Gastroesophageal sphincter (tissue), 4 donors: ENCODE measurements around the gene GLT1D1. TPM values are rescaled to one million over a fixed set of nuclear protein-coding genes. Genes with fewer than 3 reads are reported as not detected.

Experiments used
- ATAC-seq: fragments of 150-250 bp; one replicate; pipeline ENCODE4 v1.9.1; 2016; ENCODE audit warnings: mild to moderate bottlenecking, moderate library complexity
- H3K27ac ChIP-seq, 4 donors: fragments of 200-600 bp; sonication (generic) in 3 of 4; 1 replicate in 3 of 4; 2 replicates in 1 of 4; pipeline ENCODE4 v1.5.1; 2016 to 2019
- H3K27me3 ChIP-seq: fragments of 200-600 bp; sonication (generic); one replicate; pipeline ENCODE4 v1.5.1; 2019
- H3K36me3 ChIP-seq, 2 donors: fragments of 200-600 bp; sonication (generic); one replicate each; pipeline ENCODE4 v1.5.1; 2019; ENCODE audit warnings: control low read depth in 1 of 2
- H3K4me1 ChIP-seq, 3 donors: fragments of 200-600 bp; sonication (generic); 1 replicate in 2 of 3; 2 replicates in 1 of 3; pipeline ENCODE4 v1.5.1; 2016 to 2019; ENCODE audit warnings: control low read depth in 2 of 3
- H3K4me3 ChIP-seq, 2 donors: fragments of 200-600 bp; sonication (generic); one replicate each; pipeline ENCODE4 v1.5.1; 2019; ENCODE audit warnings: mild to moderate bottlenecking in 1 of 2, moderate library complexity in 1 of 2
- H3K9me3 ChIP-seq, 3 donors: fragments of 200-600 bp; sonication (generic); one replicate each; pipeline ENCODE4 v1.5.1; 2017 to 2019; ENCODE audit warnings: control low read depth in 2 of 3
- EP300 ChIP-seq: sonication (generic); formaldehyde crosslinking; IDR thresholded peaks from one replicate; pipeline ENCODE4 v1.6.1; 2017; ENCODE audit warnings: antibody characterized with exemption, mild to moderate bottlenecking
- POLR2A ChIP-seq, 2 donors: fragments of 450-650 bp; IDR thresholded peaks; one replicate each; pipeline ENCODE4 v1.6.1; 2017; ENCODE audit warnings: antibody characterized with exemption in 2 of 2, mild to moderate bottlenecking in 2 of 2, moderate library complexity in 1 of 2
- POLR2AphosphoS5 ChIP-seq: sonication (generic); formaldehyde crosslinking; IDR thresholded peaks from one replicate; pipeline ENCODE4 v1.6.1; 2017; ENCODE audit warnings: antibody characterized with exemption
- WGBS, 2 donors: methylation state at CpG; one replicate each; pipeline ENCODE4 v1.1.5; 2018; ENCODE audit warnings: low coverage in 1 of 2; 5-methylcytosine and 5-hydroxymethylcytosine counted together
- total RNA-seq, 4 donors: library from RNA; depleted of rRNA; stranded (reverse); fragments of >200 nt; gene quantifications; one replicate each; pipeline ENCODE4 v1.1.0, GENCODE V29; 2016
- TF ChIP-seq, protein P1 (sequence below), 4 experiments: fragments of 200-600 bp in 2 of 4; fragments of 450-650 bp in 2 of 4; sonication (generic) in 1 of 4; IDR thresholded peaks; one replicate each; pipeline ENCODE4 v1.5.1; 2017 to 2019; ENCODE audit warnings: antibody characterized with exemption in 4 of 4, mild to moderate bottlenecking in 2 of 4, moderate library complexity in 2 of 4

GLT1D1 gene
- total RNA-seq, 4 donors from 2014 or later: 0.27 to 1.8 (median 0.47) TPM; not detected in 1

DNA sequence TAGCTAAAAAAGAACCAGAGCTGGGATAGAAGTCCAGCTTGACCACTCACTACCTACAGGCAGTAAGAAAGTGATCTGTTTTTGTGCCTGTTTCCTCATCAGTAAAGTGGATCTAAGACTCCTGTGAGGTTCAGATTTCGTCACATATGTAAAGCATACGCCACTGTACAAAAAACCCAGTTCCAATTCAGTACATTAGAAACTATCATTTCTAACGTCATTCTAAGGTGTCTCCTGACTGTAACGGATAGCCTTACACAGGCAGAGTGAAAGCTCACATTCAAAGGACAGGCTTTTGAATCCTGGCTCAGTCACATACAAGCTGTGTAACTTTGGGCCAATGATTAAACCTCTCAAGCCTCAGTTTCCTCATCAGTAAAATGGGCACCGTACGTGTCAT, 33.0 kb upstream of the GLT1D1 start:
- Histone ChIP-seq H3K27me3 (no peaks in the 10 kb centered on the region), H3K9me3 (no peaks in the 10 kb centered on the region), H3K4me1 (peaks cover 3 to 88% (median 47%) of the 10 kb centered on the region in 3 donors), H3K36me3 (peaks cover 0 to 12% of the 10 kb centered on the region in 2 donors), H3K4me3 (no peak overlapping the region), H3K27ac (peak overlapping the region in 3 of 4 donors; percentile 29 to 80 (median 78))
- no peak for ATAC-seq
- TF ChIP-seq POLR2A (IDR thresholded peaks at IDR 0.05): no peak
- TF ChIP-seq POLR2AphosphoS5: no peak
- TF ChIP-seq EP300: no peak
- TF ChIP-seq, protein P1, sequence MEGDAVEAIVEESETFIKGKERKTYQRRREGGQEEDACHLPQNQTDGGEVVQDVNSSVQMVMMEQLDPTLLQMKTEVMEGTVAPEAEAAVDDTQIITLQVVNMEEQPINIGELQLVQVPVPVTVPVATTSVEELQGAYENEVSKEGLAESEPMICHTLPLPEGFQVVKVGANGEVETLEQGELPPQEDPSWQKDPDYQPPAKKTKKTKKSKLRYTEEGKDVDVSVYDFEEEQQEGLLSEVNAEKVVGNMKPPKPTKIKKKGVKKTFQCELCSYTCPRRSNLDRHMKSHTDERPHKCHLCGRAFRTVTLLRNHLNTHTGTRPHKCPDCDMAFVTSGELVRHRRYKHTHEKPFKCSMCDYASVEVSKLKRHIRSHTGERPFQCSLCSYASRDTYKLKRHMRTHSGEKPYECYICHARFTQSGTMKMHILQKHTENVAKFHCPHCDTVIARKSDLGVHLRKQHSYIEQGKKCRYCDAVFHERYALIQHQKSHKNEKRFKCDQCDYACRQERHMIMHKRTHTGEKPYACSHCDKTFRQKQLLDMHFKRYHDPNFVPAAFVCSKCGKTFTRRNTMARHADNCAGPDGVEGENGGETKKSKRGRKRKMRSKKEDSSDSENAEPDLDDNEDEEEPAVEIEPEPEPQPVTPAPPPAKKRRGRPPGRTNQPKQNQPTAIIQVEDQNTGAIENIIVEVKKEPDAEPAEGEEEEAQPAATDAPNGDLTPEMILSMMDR (IDR thresholded peaks at IDR 0.05): no peak
- 90 to 97% methylated on average over 6 of the region's 6 CpGs for WGBS, 2 donors

DNA sequence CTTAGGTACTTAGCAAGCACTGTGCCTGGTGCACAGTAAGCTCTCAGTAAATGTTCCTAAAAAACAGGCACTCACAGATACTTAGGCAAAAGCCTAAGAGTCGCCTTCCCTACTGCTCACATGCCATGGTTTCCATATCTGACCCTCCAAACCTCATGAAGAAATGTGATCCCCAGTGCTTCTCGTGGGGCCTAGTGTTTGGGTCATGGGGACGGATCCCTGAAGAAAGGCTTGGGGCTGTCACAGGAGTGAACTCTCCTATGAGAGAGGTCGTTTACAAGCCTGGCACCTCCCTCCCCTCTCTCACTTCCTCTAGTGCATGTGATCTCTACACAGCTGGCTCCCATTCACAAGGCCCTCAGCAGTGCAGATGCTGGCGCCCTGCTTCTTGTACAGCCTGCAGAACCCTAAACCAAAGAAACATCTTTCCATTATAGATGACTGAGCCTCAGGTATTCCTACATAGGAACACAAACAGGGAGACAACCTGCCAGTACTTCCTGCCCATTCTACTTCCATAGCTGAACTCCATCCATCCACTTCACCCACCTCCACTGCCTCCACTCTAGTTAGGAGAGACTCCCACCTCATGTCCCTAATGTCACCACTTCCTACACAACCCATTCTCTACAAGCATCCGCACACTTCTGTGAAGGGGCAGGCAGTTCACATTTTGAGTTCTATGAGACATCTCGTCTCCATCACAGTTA, 32.4 kb upstream of the GLT1D1 start:
- H3K9me3 ChIP-seq: no peaks in the 10 kb centered on the region
- peaks cover 0 to 12% of the 10 kb centered on the region in 2 donors for H3K36me3 ChIP-seq
- WGBS, 2 donors: 69 to 74% methylated on average over 4 to 6 of the region's 7 CpGs
- H3K27ac ChIP-seq: peak overlapping the region in 3 of 4 donors; percentile 29 to 80 (median 78)
- no peak for ATAC-seq
- no peaks in the 10 kb centered on the region for H3K27me3 ChIP-seq
- peaks cover 3 to 82% (median 41%) of the 10 kb centered on the region in 3 donors for H3K4me1 ChIP-seq
- H3K4me3 ChIP-seq: no peak overlapping the region
- TF ChIP-seq, protein P1 (IDR thresholded peaks at IDR 0.05): no peak
- TF ChIP-seq POLR2AphosphoS5: no peak
- no peak for TF ChIP-seq EP300
- TF ChIP-seq POLR2A (IDR thresholded peaks at IDR 0.05): no peak

DNA sequence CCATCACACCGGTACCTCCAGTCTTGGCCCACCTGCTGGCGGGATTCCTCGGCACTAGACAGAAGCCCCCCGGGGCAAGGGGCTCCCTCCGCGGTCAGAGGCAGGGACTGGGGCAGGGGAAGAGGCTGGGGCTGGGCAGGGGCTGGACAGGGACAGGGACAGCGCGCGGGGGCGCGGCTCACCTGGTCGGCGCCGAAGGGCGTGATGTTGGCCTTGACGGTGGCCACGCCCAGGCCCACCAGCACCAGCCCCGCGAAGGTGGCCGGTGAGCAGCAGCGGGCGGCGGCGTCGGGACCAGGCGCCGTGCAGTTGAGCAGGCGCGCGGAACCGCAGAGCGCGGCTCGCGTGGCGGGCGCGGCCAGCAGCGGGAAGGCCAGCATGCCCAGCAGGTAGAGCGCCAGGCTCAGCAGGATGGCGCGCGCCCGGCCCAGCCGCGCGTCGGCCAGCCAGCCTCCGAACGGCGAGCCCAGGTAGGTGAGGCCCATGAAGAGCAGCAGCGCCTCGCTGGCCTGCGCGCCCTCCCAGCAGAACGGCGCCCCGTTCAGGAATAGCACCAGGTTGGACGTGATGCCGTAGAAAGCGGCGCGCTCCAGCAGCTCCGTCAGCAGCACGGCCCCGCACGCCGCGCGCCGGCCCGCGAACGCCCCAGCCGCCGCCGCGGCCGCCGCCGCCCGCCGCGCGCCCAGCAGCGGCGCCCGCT, 29.9 kb upstream of the GLT1D1 start:
- H3K36me3 ChIP-seq: peaks cover 0 to 17% of the 10 kb centered on the region in 2 donors
- peaks cover 0 to 5% (median 0%) of the 10 kb centered on the region in 3 donors for H3K9me3 ChIP-seq
- H3K4me3 ChIP-seq: peak overlapping the region; percentile 76 to 98
- no peaks in the 10 kb centered on the region for H3K27me3 ChIP-seq
- peak; percentile 55 for ATAC-seq
- no CpG with 5 or more reads among the region's 88 CpGs for WGBS, 2 donors
- H3K4me1 ChIP-seq: peaks cover 3 to 57% (median 24%) of the 10 kb centered on the region in 3 donors
- no peak for TF ChIP-seq POLR2AphosphoS5
- no peak for TF ChIP-seq EP300
- TF ChIP-seq, protein P1 (IDR thresholded peaks at IDR 0.05): no peak
- TF ChIP-seq POLR2A (IDR thresholded peaks at IDR 0.05): no peak
- H3K27ac ChIP-seq: peak overlapping the region; percentile 51 to 90 (median 86)

- Histone ChIP-seq H3K27ac (peak within 1 kb of the TSS; percentile 51 to 90 (median 86)), H3K36me3 (peaks cover 0 to 17% of the 10 kb centered on the region in 2 donors), H3K4me3 (peak within 1 kb of the TSS; percentile 76 to 98), H3K4me1 (peaks cover 3 to 49% (median 20%) of the 10 kb centered on the region in 3 donors), H3K27me3 (no peaks in the 10 kb centered on the region), H3K9me3 (peaks cover 0 to 5% (median 0%) of the 10 kb centered on the region in 3 donors)
- ATAC-seq: peak; percentile 97
- WGBS, 2 donors: 6 to 12% methylated on average over 15 to 16 of the region's 63 CpGs
- TF ChIP-seq EP300 (no peak), POLR2A (IDR thresholded peaks at IDR 0.05) (peak; percentile 93 to 94), POLR2AphosphoS5 (peak; percentile 98)
- TF ChIP-seq, protein P1 (IDR thresholded peaks at IDR 0.05): peak in 2 of 4 experiments; percentile 3 to 23
These were observed 29.1 kb upstream of the GLT1D1 start, which contains the start of gene SLC15A4 for GRCh38 chr12:128823916-128824839. Gene SLC15A4 (minus strand): TSS chr12:128823958. CDS start chr12:128823943, 15 bp downstream.
